HepG2 (cell line): ENCODE results near the gene KRTAP12-3. TPM values are rescaled to one million over a fixed set of nuclear protein-coding genes. Genes with fewer than 3 reads are reported as not detected.

ENCODE experiments used
- ARNT ChIP-seq: fragments of 450-650 bp; IDR thresholded peaks from 2 replicates; pipeline ENCODE4 v1.6.1; 2017
- CHD2 ChIP-seq: IDR thresholded peaks from 2 replicates; pipeline ENCODE4 v1.6.1; 2011; ENCODE audit warnings: low read depth, low read length, improper control_type of control experiment
- ERF ChIP-seq: IDR thresholded peaks from 2 replicates; pipeline ENCODE4 v1.6.1; 2018; ENCODE audit warnings: missing biosample characterization, missing genetic modification reagents
- FOSL1 ChIP-seq: sonication (generic); formaldehyde crosslinking; IDR thresholded peaks from 2 replicates; pipeline ENCODE4 v1.9.0; 2021; ENCODE audit warnings: missing genetic modification reagents, borderline replicate concordance
- FOXO1 ChIP-seq: sonication (generic); formaldehyde crosslinking; IDR thresholded peaks from 2 replicates; pipeline ENCODE4 v1.4.0; 2020; ENCODE audit warnings: missing genetic modification reagents
- GATAD1 ChIP-seq: IDR thresholded peaks from 2 replicates; pipeline ENCODE4 v1.6.1; 2016; ENCODE audit warnings: missing genetic modification reagents, missing compliant biosample characterization
- KDM3A ChIP-seq: IDR thresholded peaks from 2 replicates; pipeline ENCODE4 v1.6.1; 2018; ENCODE audit warnings: low read depth, missing compliant biosample characterization
- KLF13 ChIP-seq: sonication (generic); formaldehyde crosslinking; IDR thresholded peaks from 2 replicates; pipeline ENCODE4 v1.4.0; 2020; ENCODE audit warnings: mild to moderate bottlenecking, missing genetic modification reagents
- NFE2 ChIP-seq: sonication (generic); formaldehyde crosslinking; IDR thresholded peaks from 2 replicates; pipeline ENCODE4 v1.4.0; 2020; ENCODE audit warnings: missing genetic modification reagents
- NONO ChIP-seq, 2 experiments: fragments of 450-650 bp in 1 of 2; sonication (generic) in 1 of 2; formaldehyde crosslinking in 1 of 2; IDR thresholded peaks in 1 of 2; conservative IDR thresholded peaks in 1 of 2; 2 replicates each; pipeline versions ENCODE4 v1.6.1 to v1.8.0; 2017 to 2022; ENCODE audit warnings: mild to moderate bottlenecking in 1 of 2, missing genetic modification reagents in 1 of 2, moderate library complexity in 1 of 2
- SOX13 ChIP-seq, 3 experiments: fragments of 450-650 bp in 1 of 3; sonication (generic) in 1 of 3; formaldehyde crosslinking in 1 of 3; IDR thresholded peaks in 2 of 3; conservative IDR thresholded peaks in 1 of 3; 2 replicates each; pipeline versions ENCODE4 v1.5.0 to v1.6.1; 2016 to 2020; ENCODE audit warnings: antibody characterized with exemption in 1 of 3, mild to moderate bottlenecking in 1 of 3, missing compliant biosample characterization in 1 of 3, missing genetic modification reagents in 1 of 3, moderate library complexity in 1 of 3
- SOX6 ChIP-seq, 2 experiments: fragments of 450-650 bp in 1 of 2; sonication (generic) in 1 of 2; formaldehyde crosslinking in 1 of 2; IDR thresholded peaks; 2 replicates each; pipeline versions ENCODE4 v1.4.0 to v1.6.1; 2017 to 2020; ENCODE audit warnings: antibody characterized with exemption in 1 of 2, mild to moderate bottlenecking in 1 of 2, missing genetic modification reagents in 1 of 2
- ZNF331 ChIP-seq: sonication (generic); formaldehyde crosslinking; IDR thresholded peaks from 2 replicates; pipeline ENCODE4 v1.4.0; 2020; ENCODE audit warnings: missing genetic modification reagents
- ZNF335 ChIP-seq: sonication (generic); formaldehyde crosslinking; IDR thresholded peaks from 2 replicates; pipeline ENCODE4 v1.4.0; 2020; ENCODE audit warnings: missing genetic modification reagents
- ZNF354B ChIP-seq: sonication (generic); formaldehyde crosslinking; IDR thresholded peaks from 2 replicates; pipeline ENCODE4 v1.8.0; 2022; ENCODE audit warnings: mild to moderate bottlenecking, missing genetic modification reagents
- ZNF616 ChIP-seq: sonication (generic); formaldehyde crosslinking; IDR thresholded peaks from 2 replicates; pipeline ENCODE4 v1.5.0; 2020; ENCODE audit warnings: low read depth, mild to moderate bottlenecking, missing genetic modification reagents
- ZNF672 ChIP-seq: sonication (generic); formaldehyde crosslinking; IDR thresholded peaks from 2 replicates; pipeline ENCODE4 v1.8.1; 2022; ENCODE audit warnings: missing genetic modification reagents
- ZNF792 ChIP-seq: IDR thresholded peaks from 2 replicates; pipeline ENCODE4 v1.6.1; 2016
- ZNF83 ChIP-seq: sonication (generic); formaldehyde crosslinking; IDR thresholded peaks from 2 replicates; pipeline ENCODE4 v1.4.0; 2020; ENCODE audit warnings: missing genetic modification reagents, mild to moderate bottlenecking, borderline replicate concordance
- polyA plus RNA-seq, 8 experiments: library from polyadenylated mRNA; depleted of rRNA in 3 of 8; stranded (reverse) in 7 of 8; unstranded in 1 of 8; fragments of >200 nt; fragmentation: Illumina TruSeq in 4 of 8; extraction: Trizol in 4 of 8; gene quantifications; 2 replicates each; pipeline versions ENCODE4 v1.2.1 to v1.2.3, GENCODE V29; 2011 to 2016; ENCODE audit warnings: low read depth in 4 of 8, missing spikeins in 1 of 8, mixed read lengths in 1 of 8; ENCODE audit not compliant: insufficient read depth in 1 of 8
- total RNA-seq, 5 experiments: library from RNA; depleted of rRNA; stranded (reverse); fragments of >200 nt; fragmentation: Illumina TruSeq; extraction: Trizol; gene quantifications; 2 replicates each; pipeline ENCODE4 v1.2.3, GENCODE V29; 2016; ENCODE audit warnings: low read depth in 1 of 5
- TF ChIP-seq, protein P1 (sequence below): sonication (generic); formaldehyde crosslinking; IDR thresholded peaks from 2 replicates; pipeline ENCODE4 v1.8.1; 2023; ENCODE audit warnings: mild to moderate bottlenecking, missing genetic modification reagents
- TF ChIP-seq, protein P2 (sequence below): sonication (generic); formaldehyde crosslinking; IDR thresholded peaks from 2 replicates; pipeline ENCODE4 v1.4.0; 2020; ENCODE audit warnings: mild to moderate bottlenecking, missing genetic modification reagents
- TF ChIP-seq, protein P3 (sequence below): sonication (generic); formaldehyde crosslinking; IDR thresholded peaks from 2 replicates; pipeline ENCODE4 v1.4.0; 2020; ENCODE audit warnings: missing genetic modification reagents
- TF ChIP-seq, protein P4 (sequence below): sonication (generic); formaldehyde crosslinking; IDR thresholded peaks from 2 replicates; pipeline ENCODE4 v1.4.0; 2020; ENCODE audit warnings: missing genetic modification reagents
- TF ChIP-seq, protein P5 (sequence below): sonication (generic); formaldehyde crosslinking; IDR thresholded peaks from 2 replicates; pipeline ENCODE4 v1.5.0; 2020; ENCODE audit warnings: mild to moderate bottlenecking, missing genetic modification reagents

KRTAP12-3 gene
- total and polyA plus RNA-seq, 2 of the 13 experiments (the other 11 are each of a cell fraction or from before 2014, with no cell fraction given) = not detected

DNA sequence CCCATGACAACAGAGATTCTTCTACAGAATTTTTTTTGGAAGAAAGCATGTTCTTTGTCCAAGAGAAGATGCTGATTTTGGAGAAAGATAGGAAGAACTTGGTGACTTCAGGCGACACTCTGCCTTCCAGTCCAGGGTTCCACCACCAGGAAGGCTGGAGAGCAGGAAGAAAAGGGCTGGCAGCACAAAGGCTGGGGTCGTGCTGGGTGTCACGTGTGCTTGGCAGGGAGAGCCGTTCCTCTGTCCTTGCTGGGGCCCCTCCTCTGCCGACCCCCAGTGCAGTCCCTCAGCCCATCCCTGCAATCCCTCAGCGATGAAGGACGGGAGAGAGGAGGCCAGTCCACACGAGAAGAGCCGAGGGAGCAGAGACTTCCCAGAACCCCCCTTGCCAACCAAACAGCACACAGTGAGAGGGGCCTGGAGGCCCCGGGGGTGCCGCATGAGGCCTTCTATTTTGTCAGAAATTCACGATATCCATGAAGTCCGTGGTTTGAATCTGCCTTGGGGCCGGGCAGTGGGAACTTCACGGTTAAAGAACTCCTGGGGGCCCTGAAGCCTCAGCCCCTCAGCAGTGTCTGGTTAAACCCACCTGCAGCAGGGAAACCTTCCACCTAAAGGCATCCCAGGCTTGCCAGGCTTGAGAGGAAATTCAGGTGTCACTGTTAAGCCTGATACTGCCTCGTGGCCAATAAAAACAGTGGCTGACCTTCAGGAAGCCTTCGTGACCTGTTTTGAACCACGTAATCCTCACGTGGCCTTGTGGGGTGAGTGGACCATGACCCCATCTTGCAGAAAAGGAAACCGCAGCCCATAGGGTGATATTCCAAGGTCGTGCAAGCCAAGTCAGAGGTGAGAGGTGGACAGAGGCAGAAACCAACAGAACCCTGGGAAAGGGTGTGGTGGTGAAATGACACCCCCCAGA is 42.6 kb downstream of the KRTAP12-3 start (continued):
- TF ChIP-seq ZNF331 (CRISPR knock-in tag) (peak; percentile 48; the same call in 1 of the 2 replicates), ZNF616 (CRISPR knock-in tag) (no peak), ZNF335 (CRISPR knock-in tag) (no peak), ZNF672 (CRISPR knock-in tag) (no peak), ZNF792 (CRISPR knock-in tag) (no peak), GATAD1 (CRISPR knock-in tag) (peak; percentile 32; the same call in 1 of the 2 replicates), SOX13 (IDR thresholded peaks at IDR 0.05) (no peak), SOX13 (CRISPR knock-in tag; conservative IDR thresholded peaks at IDR 0.05 in 1 of 2, IDR thresholded peaks at IDR 0.05 in 1 of 2) (peak in 1 of 2 experiments; percentile 59; a peak in 1 of 4 replicates), NONO (IDR thresholded peaks at IDR 0.05) (no peak), NONO (CRISPR knock-in tag; conservative IDR thresholded peaks at IDR 0.05) (0 out of 2 replicates have a peak, but pooled peaks have one; percentile 24), CHD2 (no peak), KDM3A (peak; percentile 53; the same call in 1 of the 2 replicates), ZNF83 (CRISPR knock-in tag) (no peak), SOX6 (IDR thresholded peaks at IDR 0.05) (no peak), SOX6 (CRISPR knock-in tag; IDR thresholded peaks at IDR 0.05) (peak; percentile 75), ERF (CRISPR knock-in tag) (peak; percentile 77; the same call in 1 of the 2 replicates), NFE2 (CRISPR knock-in tag) (no peak), ZNF354B (CRISPR knock-in tag) (no peak), KLF13 (CRISPR knock-in tag) (no peak), FOXO1 (peak; percentile 39; the same call in 1 of the 2 replicates), FOSL1 (no peak), ARNT (no peak)
- TF ChIP-seq, protein P1, sequence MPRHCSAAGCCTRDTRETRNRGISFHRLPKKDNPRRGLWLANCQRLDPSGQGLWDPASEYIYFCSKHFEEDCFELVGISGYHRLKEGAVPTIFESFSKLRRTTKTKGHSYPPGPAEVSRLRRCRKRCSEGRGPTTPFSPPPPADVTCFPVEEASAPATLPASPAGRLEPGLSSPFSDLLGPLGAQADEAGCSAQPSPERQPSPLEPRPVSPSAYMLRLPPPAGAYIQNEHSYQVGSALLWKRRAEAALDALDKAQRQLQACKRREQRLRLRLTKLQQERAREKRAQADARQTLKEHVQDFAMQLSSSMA (CRISPR knock-in tag) = peak; percentile 72; the same call in 1 of the 2 replicates
- TF ChIP-seq, protein P2, sequence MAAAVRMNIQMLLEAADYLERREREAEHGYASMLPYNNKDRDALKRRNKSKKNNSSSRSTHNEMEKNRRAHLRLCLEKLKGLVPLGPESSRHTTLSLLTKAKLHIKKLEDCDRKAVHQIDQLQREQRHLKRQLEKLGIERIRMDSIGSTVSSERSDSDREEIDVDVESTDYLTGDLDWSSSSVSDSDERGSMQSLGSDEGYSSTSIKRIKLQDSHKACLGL (CRISPR knock-in tag) = no peak
- TF ChIP-seq, protein P3, sequence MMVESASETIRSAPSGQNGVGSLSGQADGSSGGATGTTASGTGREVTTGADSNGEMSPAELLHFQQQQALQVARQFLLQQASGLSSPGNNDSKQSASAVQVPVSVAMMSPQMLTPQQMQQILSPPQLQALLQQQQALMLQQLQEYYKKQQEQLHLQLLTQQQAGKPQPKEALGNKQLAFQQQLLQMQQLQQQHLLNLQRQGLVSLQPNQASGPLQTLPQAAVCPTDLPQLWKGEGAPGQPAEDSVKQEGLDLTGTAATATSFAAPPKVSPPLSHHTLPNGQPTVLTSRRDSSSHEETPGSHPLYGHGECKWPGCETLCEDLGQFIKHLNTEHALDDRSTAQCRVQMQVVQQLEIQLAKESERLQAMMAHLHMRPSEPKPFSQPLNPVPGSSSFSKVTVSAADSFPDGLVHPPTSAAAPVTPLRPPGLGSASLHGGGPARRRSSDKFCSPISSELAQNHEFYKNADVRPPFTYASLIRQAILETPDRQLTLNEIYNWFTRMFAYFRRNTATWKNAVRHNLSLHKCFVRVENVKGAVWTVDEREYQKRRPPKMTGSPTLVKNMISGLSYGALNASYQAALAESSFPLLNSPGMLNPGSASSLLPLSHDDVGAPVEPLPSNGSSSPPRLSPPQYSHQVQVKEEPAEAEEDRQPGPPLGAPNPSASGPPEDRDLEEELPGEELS (CRISPR knock-in tag) = peak; percentile 46; the same call in 1 of the 2 replicates
- TF ChIP-seq, protein P4, sequence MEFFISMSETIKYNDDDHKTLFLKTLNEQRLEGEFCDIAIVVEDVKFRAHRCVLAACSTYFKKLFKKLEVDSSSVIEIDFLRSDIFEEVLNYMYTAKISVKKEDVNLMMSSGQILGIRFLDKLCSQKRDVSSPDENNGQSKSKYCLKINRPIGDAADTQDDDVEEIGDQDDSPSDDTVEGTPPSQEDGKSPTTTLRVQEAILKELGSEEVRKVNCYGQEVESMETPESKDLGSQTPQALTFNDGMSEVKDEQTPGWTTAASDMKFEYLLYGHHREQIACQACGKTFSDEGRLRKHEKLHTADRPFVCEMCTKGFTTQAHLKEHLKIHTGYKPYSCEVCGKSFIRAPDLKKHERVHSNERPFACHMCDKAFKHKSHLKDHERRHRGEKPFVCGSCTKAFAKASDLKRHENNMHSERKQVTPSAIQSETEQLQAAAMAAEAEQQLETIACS (CRISPR knock-in tag) = no peak
- TF ChIP-seq, protein P5, sequence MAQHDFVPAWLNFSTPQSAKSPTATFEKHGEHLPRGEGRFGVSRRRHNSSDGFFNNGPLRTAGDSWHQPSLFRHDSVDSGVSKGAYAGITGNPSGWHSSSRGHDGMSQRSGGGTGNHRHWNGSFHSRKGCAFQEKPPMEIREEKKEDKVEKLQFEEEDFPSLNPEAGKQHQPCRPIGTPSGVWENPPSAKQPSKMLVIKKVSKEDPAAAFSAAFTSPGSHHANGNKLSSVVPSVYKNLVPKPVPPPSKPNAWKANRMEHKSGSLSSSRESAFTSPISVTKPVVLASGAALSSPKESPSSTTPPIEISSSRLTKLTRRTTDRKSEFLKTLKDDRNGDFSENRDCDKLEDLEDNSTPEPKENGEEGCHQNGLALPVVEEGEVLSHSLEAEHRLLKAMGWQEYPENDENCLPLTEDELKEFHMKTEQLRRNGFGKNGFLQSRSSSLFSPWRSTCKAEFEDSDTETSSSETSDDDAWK (CRISPR knock-in tag) = no peak
